ENCODE data around the gene CEPT1. TPM values are rescaled to one million over a fixed set of nuclear protein-coding genes. Genes with fewer than 3 reads are reported as not detected.

CEPT1 gene
- total and polyA plus RNA-seq, 2 of the 8 experiments (the other 6 are each of a cell fraction or from before 2014, with no cell fraction given): 18.5 to 28.6 TPM

- no peak for TF ChIP-seq CTBP2 (IDR thresholded peaks at IDR 0.05; ENCODE audit: borderline replicate concordance, insufficient read depth, insufficient read length, low read length)
- TF ChIP-seq TAF1 (IDR thresholded peaks at IDR 0.05; ENCODE audit: low read depth, low read length): no peak
- no peak for TF ChIP-seq SAP30 (IDR thresholded peaks at IDR 0.05; ENCODE audit: insufficient read depth, insufficient replicate concordance, low read length)
- TF ChIP-seq BCL11A (IDR thresholded peaks at IDR 0.05; ENCODE audit: low read depth in 2 of 2, low read length in 2 of 2): no peak
Measured at GRCh38 chr1:111221276-111221632, 81.2 kb downstream of the CEPT1 start (continued).
